Iris pigment epithelial cell (primary cell): ENCODE results near the gene TIFAB.

ENCODE experiments used
- DNase-seq: peaks from one replicate; pipeline ENCODE4 v3.0.0-alpha.2; 2011; ENCODE audit warnings: low read depth

The TIFAB gene

DNA sequence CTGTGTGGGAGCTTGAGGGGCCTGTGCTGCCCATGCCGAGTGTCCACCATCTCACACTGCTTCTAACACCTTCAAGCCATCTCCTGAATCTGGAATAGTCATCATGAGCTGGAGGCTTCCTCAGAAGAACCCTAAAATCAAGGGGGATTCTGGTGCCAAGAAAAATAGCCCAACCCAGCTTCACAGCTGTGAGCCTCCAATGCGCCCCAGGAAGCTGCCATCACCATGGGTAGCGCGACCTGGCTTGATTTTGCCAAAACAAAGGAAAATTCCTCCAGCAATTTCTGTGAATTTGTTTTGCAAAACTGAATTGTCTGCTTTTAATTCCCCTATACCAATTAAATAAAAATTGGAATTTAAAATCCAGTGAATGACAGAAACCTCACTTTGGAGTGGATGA, 6.2 kb upstream of the TIFAB start:
- no peak for DNase-seq

- DNase-seq = peak; percentile 57
Measured at GRCh38 chr5:135457424-135458071, 5.4 kb upstream of the TIFAB start.

- DNase-seq = peak; percentile 93
Measured at GRCh38 chr5:135456238-135457099, 4.3 kb upstream of the TIFAB start.

DNA sequence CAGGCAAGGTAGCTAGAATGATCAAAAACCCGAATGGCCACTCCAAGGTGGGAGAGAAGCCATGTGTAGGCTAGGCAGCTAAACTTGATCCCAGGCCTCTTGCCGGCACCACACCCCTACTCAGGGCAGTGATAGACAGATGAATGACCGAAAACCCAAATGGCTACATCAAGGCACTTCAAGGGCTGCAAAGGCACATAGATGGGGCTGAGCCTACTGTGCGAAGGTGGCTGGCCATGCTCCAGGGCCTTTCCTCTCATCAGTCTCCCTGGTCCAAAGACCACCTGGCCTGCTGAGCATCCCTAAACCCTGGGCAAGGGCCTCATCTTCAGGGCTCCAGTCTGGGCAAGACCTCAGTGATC, 3.7 kb upstream of the TIFAB start:
- DNase-seq = no peak

- DNase-seq = no peak
Measured at GRCh38 chr5:135454946-135455345, 2.8 kb upstream of the TIFAB start.

DNA sequence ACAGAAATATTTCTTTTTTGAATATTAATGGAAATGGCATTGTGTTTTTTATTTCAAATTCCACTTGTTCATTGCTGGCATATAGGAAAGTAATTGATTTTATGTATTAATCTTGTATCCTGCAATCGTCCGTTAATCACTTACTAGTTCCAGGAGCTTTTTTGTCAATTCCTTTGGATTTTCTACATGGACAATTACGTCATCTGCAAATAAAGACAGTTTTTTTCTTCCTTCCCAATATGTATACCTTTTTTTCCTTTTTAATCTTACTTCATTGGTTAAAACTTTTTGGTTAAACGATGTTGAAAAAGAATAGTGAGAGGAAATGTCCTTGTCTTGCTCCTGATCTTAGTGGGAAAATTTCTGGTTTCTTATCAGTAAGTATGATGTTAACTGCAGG, 1.5 kb upstream of the TIFAB start:
- no peak for DNase-seq

GRCh38 chr5:135451581-135452320, 400 bp downstream of the TIFAB start:
- DNase-seq = no peak

- no peak for DNase-seq
Measured at GRCh38 chr5:135450952-135451351, 1.2 kb downstream of the TIFAB start.

DNA sequence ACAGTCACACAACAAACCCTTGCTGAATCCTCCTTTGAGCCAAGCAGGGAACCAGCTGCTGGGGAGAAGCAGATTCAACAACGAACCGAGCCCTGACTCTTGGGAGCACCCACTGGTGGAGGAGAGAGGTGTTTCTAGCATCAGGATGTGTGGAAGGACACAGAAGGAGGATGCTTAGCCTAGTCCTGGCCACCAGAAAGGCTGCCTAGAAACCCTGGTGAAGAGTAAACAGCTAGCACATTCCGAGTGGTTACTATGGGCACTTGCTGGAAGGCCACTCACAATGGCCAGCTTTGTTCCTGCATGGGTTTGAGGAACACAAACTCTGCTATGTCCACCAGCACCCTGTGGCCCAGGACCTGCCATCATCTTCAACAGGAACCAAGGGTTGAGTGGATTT, 1.8 kb downstream of the TIFAB start:
- DNase-seq = no peak

GRCh38 chr5:135449644-135450043, 2.5 kb downstream of the TIFAB start:
- no peak for DNase-seq

- DNase-seq = peak; percentile 56
Measured at GRCh38 chr5:135448791-135449507, 3.2 kb downstream of the TIFAB start.

DNA sequence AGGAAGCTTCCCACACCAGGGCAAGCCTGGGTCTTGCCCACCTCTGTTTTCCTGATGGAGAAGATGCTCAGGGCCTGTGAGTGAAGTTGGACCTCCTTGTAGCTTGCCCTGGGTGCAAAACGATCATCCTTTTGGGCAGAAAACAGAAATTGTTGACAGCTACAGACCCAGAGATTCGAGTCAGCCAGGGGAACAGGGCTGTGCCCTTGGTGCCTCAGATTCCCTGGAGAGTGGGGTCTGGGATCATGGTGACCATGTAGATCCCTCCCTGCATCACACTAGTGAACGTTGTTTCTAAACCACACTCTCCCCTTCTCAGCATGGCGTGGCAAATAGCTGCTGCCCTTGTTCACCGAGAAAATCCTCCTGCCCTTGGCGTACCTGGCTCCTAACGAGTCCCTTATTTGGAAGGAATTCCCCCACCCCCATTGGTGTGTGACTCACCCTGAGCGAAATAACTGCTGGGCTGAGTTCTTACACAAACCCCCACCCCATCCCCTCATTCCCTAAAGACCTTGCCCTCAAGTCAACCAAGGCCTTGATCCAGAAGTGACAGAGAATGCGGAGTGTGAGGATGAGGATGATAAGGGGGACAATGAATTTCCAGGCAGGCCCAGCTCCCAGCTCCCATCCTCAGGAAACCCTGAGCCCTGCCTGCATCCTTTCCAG, 3.9 kb downstream of the TIFAB start:
- no peak for DNase-seq

DNA sequence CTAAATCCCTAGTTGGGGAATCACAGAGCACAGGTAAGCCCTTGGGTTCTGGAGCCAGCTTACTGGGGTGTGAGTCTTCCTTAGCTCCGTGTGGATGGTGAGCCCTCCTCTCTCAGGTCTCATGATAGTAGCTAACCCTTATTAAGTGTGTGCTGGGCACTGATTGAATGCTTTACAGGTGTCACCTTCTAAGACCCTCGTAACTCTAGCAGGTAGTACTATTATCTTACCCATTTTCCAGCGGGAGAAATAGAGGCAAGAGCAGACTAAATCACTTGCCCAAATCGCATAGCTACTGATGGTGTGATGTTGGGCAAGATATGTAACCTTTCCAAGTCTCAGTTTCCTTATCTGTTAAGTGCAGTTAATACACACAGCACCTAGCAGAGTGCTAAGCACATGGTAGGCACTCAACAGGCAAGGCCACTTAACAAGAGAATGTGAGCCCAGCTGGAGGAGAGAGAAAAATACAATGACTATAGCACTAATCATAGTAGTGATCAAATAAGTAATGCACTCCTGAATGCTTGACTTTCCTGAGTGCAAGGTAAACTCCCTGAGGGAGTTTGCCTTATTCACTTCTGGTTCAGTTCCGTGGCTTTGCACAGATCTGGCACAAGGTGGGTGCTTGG, 4.7 kb downstream of the TIFAB start, which contains the start of gene DCANP1:
TSS of gene DCANP1 (minus strand) at position 51 of the 632 bp plus-strand sequence. CDS start 240 bp downstream, outside the sequence.
- DNase-seq = no peak

- DNase-seq = no peak
Measured at GRCh38 chr5:135446615-135447014, 5.5 kb downstream of the TIFAB start.

DNA sequence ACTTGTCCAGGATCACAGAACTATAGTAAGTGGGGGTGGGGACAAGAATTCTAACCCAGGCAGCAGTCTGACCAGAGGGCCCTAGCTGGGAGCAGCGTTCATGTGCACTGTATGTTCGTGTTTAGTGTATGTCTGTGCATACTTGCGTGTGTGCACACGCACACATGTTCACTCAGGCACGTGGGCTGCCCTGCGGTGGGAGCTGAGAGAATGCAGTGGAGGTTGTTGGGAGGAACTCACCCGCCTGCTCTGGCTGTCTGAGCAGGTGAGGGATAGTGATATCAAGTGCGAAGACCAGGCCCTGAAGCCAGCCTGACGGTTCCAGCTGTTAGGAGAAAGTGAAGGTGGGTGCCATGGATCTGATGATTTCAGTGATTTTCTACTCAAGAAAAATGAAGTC, 5.9 kb downstream of the TIFAB start:
- DNase-seq = no peak

- DNase-seq = no peak
Measured at GRCh38 chr5:135445306-135445985, 6.7 kb downstream of the TIFAB start.

GRCh38 chr5:135444881-135445280, 7.3 kb downstream of the TIFAB start:
- DNase-seq = no peak

GRCh38 chr5:135444360-135444759, 7.8 kb downstream of the TIFAB start:
- DNase-seq = no peak

DNA sequence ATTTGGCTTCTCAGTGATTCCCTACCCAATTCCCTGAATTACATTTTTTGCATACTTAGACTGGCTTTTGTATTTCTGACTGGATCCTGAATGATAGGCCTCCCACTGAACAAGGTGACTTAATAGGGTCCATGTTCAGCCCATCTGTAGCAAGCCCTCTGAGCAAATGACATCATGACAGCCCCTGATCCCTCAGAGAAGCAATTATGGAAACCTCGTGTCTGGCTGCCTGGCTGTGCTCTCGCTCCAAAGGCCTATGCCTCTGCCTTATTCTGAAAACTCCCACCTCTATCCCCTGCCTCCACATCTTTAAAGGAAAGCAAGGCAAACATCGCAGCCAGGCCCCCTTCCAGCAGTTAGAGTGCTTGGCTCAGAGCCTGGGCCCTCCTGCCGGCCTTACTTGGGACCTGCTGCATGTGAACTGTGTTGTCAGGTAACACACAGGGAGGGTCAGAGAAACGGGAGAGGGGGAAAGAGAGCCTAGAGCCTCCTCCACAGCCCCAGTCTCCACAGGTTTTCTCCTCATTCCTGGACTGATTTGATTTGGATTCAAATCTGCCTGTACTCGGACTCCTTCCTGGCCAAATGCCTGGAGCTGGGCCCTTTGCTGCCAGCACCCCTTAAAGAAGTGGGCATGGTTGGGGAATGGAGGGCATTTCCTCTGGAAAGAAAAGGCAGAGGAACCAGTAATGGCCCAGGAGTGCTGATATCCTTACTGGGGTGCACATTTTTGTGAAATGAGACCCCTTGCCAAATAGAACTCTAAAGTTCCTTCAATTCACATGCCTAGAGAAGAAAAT, 8.8 kb downstream of the TIFAB start:
- DNase-seq = no peak
